ENCODE measurements around the gene P2RY12.

The P2RY12 gene

GRCh38 chr3:151345859-151346258 lies 38.7 kb downstream of the P2RY12 start:
- Histone ChIP-seq H3K9me3 (ENCODE audit: control insufficient read depth, insufficient read depth, low read length) (no peaks in the 10 kb centered on the region), H3K4me1 (ENCODE audit: control insufficient read depth, low read length) (no peaks in the 10 kb centered on the region), H3K36me3 (ENCODE audit: control insufficient read depth, low read length) (no peaks in the 10 kb centered on the region), H4K20me1 (ENCODE audit: control insufficient read depth, insufficient read depth, low read depth, low read length) (no peaks in the 10 kb centered on the region), H3K9me2 (replicated peaks; ENCODE audit: control insufficient read depth, low read length) (no peaks in the 10 kb centered on the region), H3K4me3 (ENCODE audit: low read length) (no peak overlapping the region), H3F3A (ENCODE audit: control insufficient read depth, insufficient read depth) (no peaks in the 10 kb centered on the region), H3K79me2 (ENCODE audit: control insufficient read depth, low read length) (no peaks in the 10 kb centered on the region), H3K4me2 (ENCODE audit: low read length) (no peak overlapping the region), H3K27ac (ENCODE audit: low read depth, low read length) (no peak overlapping the region), H3K27me3 (ENCODE audit: control insufficient read depth, low read length) (no peaks in the 10 kb centered on the region)
- TF ChIP-seq CTCF (IDR thresholded peaks at IDR 0.05; ENCODE audit: low read depth, low read length, poor library complexity, severe bottlenecking): no peak
- TF ChIP-seq EZH2phosphoT487 (IDR thresholded peaks at IDR 0.05; ENCODE audit: borderline replicate concordance, low read length): no peak

GRCh38 chr3:151331696-151332095 lies 52.9 kb downstream of the P2RY12 start:
- H3K9me2 ChIP-seq (replicated peaks; ENCODE audit: control insufficient read depth, low read length): no peaks in the 10 kb centered on the region
- no peaks in the 10 kb centered on the region for H3F3A ChIP-seq (ENCODE audit: control insufficient read depth, insufficient read depth)
- no peaks in the 10 kb centered on the region for H3K27me3 ChIP-seq (ENCODE audit: control insufficient read depth, low read length)
- H3K4me3 ChIP-seq (ENCODE audit: low read length): no peak overlapping the region
- no peak overlapping the region for H3K27ac ChIP-seq (ENCODE audit: low read depth, low read length)
- TF ChIP-seq EZH2phosphoT487 (IDR thresholded peaks at IDR 0.05; ENCODE audit: borderline replicate concordance, low read length) (no peak), CTCF (IDR thresholded peaks at IDR 0.05; ENCODE audit: low read depth, low read length, poor library complexity, severe bottlenecking) (no peak)
- H4K20me1 ChIP-seq (ENCODE audit: control insufficient read depth, insufficient read depth, low read depth, low read length): no peaks in the 10 kb centered on the region
- H3K79me2 ChIP-seq (ENCODE audit: control insufficient read depth, low read length): no peaks in the 10 kb centered on the region
- no peak overlapping the region for H3K4me2 ChIP-seq (ENCODE audit: low read length)
- no peaks in the 10 kb centered on the region for H3K9me3 ChIP-seq (ENCODE audit: control insufficient read depth, insufficient read depth, low read length)
- H3K36me3 ChIP-seq (ENCODE audit: control insufficient read depth, low read length): no peaks in the 10 kb centered on the region
- peaks cover 11% of the 10 kb centered on the region for H3K4me1 ChIP-seq (ENCODE audit: control insufficient read depth, low read length)

GRCh38 chr3:151330899-151331298 lies 53.7 kb downstream of the P2RY12 start:
- Histone ChIP-seq H3K79me2 (ENCODE audit: control insufficient read depth, low read length) (no peaks in the 10 kb centered on the region), H3K4me2 (ENCODE audit: low read length) (no peak overlapping the region)

More at GRCh38 chr3:151330899-151331298, 53.7 kb downstream of the P2RY12 start:
- H3F3A ChIP-seq (ENCODE audit: control insufficient read depth, insufficient read depth): no peaks in the 10 kb centered on the region
- no peaks in the 10 kb centered on the region for H3K36me3 ChIP-seq (ENCODE audit: control insufficient read depth, low read length)
- H3K9me2 ChIP-seq (replicated peaks; ENCODE audit: control insufficient read depth, low read length): no peaks in the 10 kb centered on the region
- no peaks in the 10 kb centered on the region for H3K9me3 ChIP-seq (ENCODE audit: control insufficient read depth, insufficient read depth, low read length)
- no peaks in the 10 kb centered on the region for H4K20me1 ChIP-seq (ENCODE audit: control insufficient read depth, insufficient read depth, low read depth, low read length)
- TF ChIP-seq CTCF (IDR thresholded peaks at IDR 0.05; ENCODE audit: low read depth, low read length, poor library complexity, severe bottlenecking): no peak
- TF ChIP-seq EZH2phosphoT487 (IDR thresholded peaks at IDR 0.05; ENCODE audit: borderline replicate concordance, low read length): no peak
- H3K4me3 ChIP-seq (ENCODE audit: low read length): no peak overlapping the region
- H3K4me1 ChIP-seq (ENCODE audit: control insufficient read depth, low read length): peaks cover 11% of the 10 kb centered on the region
- H3K27ac ChIP-seq (ENCODE audit: low read depth, low read length): no peak overlapping the region
- no peaks in the 10 kb centered on the region for H3K27me3 ChIP-seq (ENCODE audit: control insufficient read depth, low read length)

All from DOHH2 (cell line).